K562 (cell line): ENCODE measurements around the gene ZDHHC8. TPM values are rescaled to one million over a fixed set of nuclear protein-coding genes. Genes with fewer than 3 reads are reported as not detected.

Source experiments
- FOXM1 ChIP-seq, 2 experiments: fragments of 450-650 bp in 1 of 2; sonication (generic) in 1 of 2; formaldehyde crosslinking in 1 of 2; IDR thresholded peaks; 2 replicates each; pipeline versions ENCODE4 v1.6.1 to v1.9.0; 2017 to 2022; ENCODE audit warnings: low read depth in 2 of 2, mild to moderate bottlenecking in 2 of 2, missing genetic modification reagents in 1 of 2, moderate library complexity in 1 of 2
- GABPB1 ChIP-seq: sonication (generic); formaldehyde crosslinking; IDR thresholded peaks from 2 replicates; pipeline ENCODE4 v1.8.0; 2022; ENCODE audit warnings: mild to moderate bottlenecking, missing genetic modification reagents
- POLR2AphosphoS5 ChIP-seq: IDR thresholded peaks from 2 replicates; pipeline ENCODE4 v1.6.1; 2011; ENCODE audit warnings: mild to moderate bottlenecking, low read depth, low read length, moderate library complexity; ENCODE audit not compliant: control insufficient read depth, insufficient read depth
- RBBP5 ChIP-seq: fragments of 200-600 bp; sonication (generic); IDR thresholded peaks from 2 replicates; pipeline ENCODE4 v1.6.1; 2012; ENCODE audit warnings: borderline replicate concordance, mild to moderate bottlenecking, low read length, control low read depth, inconsistent platforms; ENCODE audit not compliant: insufficient read depth, poor library complexity, severe bottlenecking
- SIN3A ChIP-seq, 2 experiments: fragments of 150-350 bp in 1 of 2; IDR thresholded peaks; 2 replicates each; pipeline ENCODE4 v1.6.1; 2011 to 2016; ENCODE audit warnings: borderline replicate concordance in 2 of 2, low read depth in 2 of 2, low read length in 2 of 2, mild to moderate bottlenecking in 2 of 2, moderate library complexity in 2 of 2; ENCODE audit not compliant: control insufficient read depth in 1 of 2
- SIRT6 ChIP-seq: IDR thresholded peaks from one replicate; pipeline ENCODE4 v1.6.1; 2012; ENCODE audit warnings: low read depth, mild to moderate bottlenecking, control low read depth, inconsistent platforms, low read length, moderate library complexity
- ZBTB7A ChIP-seq: IDR thresholded peaks from 2 replicates; pipeline ENCODE4 v1.6.1; 2011; ENCODE audit warnings: low read depth, mild to moderate bottlenecking, low read length, moderate library complexity, borderline replicate concordance; ENCODE audit not compliant: control insufficient read depth
- ZC3H11A ChIP-seq: IDR thresholded peaks from 2 replicates; pipeline ENCODE4 v1.6.1; 2012; ENCODE audit warnings: low read depth, low read length, improper control_type of control experiment
- ZNF140 ChIP-seq: fragments of 250-450 bp; sonication (Bioruptor Pico); IDR thresholded peaks from 2 replicates; pipeline ENCODE4 v1.8.0; 2021; ENCODE audit warnings: moderate library complexity, mild to moderate bottlenecking, inconsistent platforms
- polyA plus RNA-seq, 8 experiments: library from polyadenylated mRNA; depleted of rRNA in 4 of 8; stranded (reverse) in 5 of 8; unstranded in 3 of 8; fragments of >200 nt; fragmentation: Nextera tagmentation in 2 of 8; fragmentation: Illumina TruSeq in 1 of 8; extraction: Ambion mirVana in 2 of 8; extraction: Trizol in 1 of 8; gene quantifications; 2 replicates each; pipeline versions ENCODE4 v1.2.1 to v1.2.3, GENCODE V29; 2011 to 2014; ENCODE audit warnings: inconsistent platforms in 1 of 8, missing spikeins in 1 of 8
- total RNA-seq, 7 experiments: library from RNA; depleted of rRNA in 6 of 7; stranded (reverse); fragments of >200 nt in 6 of 7; fragmentation: Illumina TruSeq in 2 of 7; extraction: Trizol in 2 of 7; gene quantifications; 2 replicates each; pipeline versions ENCODE4 v1.2.1 to v1.2.3, GENCODE V29; 2011 to 2021; ENCODE audit warnings: low replicate concordance in 1 of 7

Gene ZDHHC8
- total and polyA plus RNA-seq, 9 of the 15 experiments (the other 6 are each of a cell fraction or from before 2014, with no cell fraction given): 0.04 to 109 (median 16.4) TPM

- TF ChIP-seq ZC3H11A: no peak
- TF ChIP-seq SIRT6: no peak
- no peak for TF ChIP-seq FOXM1 (IDR thresholded peaks at IDR 0.05; ENCODE audit: low read depth)
- TF ChIP-seq FOXM1 (CRISPR knock-in tag; IDR thresholded peaks at IDR 0.05; ENCODE audit: low read depth): peak; percentile 13; the same call in 1 of the 2 replicates
- no peak for TF ChIP-seq POLR2AphosphoS5
- TF ChIP-seq GABPB1 (CRISPR knock-in tag): peak; percentile 43; the same call in 1 of the 2 replicates
- TF ChIP-seq ZNF140 (CRISPR knock-in tag): no peak
- TF ChIP-seq ZBTB7A: 0 out of 2 replicates have a peak, but pooled peaks have one; percentile 39
- TF ChIP-seq RBBP5: no peak
- TF ChIP-seq SIN3A (IDR thresholded peaks at IDR 0.05; ENCODE audit: borderline replicate concordance in 2 of 2, control insufficient read depth in 1 of 2, low read depth in 2 of 2, low read length in 2 of 2): 0 out of 4 replicates have a peak, but pooled peaks of 1 of the 2 experiments have one; percentile 29
Measured at GRCh38 chr22:20147237-20147988, 15.8 kb downstream of the ZDHHC8 start (continued).
